K562 (cell line): ENCODE results near the gene CCDC185.

Experiments
- CTCF ChIP-seq, 3 experiments: IDR thresholded peaks in 2 of 3; conservative IDR thresholded peaks in 1 of 3; 2 replicates each; pipeline ENCODE4 v1.5.1; 2011 to 2012; ENCODE audit warnings: low read length in 3 of 3, mild to moderate bottlenecking in 3 of 3, control low read depth in 2 of 3, improper control_type of control experiment in 1 of 3, inconsistent platforms in 1 of 3, low read depth in 1 of 3, mixed read lengths in 1 of 3, moderate library complexity in 1 of 3; ENCODE audit not compliant: insufficient read depth in 2 of 3
- E2F1 ChIP-seq: sonication (generic); formaldehyde crosslinking; IDR thresholded peaks from 2 replicates; pipeline ENCODE4 v1.8.1; 2023; ENCODE audit warnings: mild to moderate bottlenecking, missing genetic modification reagents, moderate library complexity
- E2F4 ChIP-seq: sonication (generic); formaldehyde crosslinking; IDR thresholded peaks from 2 replicates; pipeline ENCODE4 v1.8.0; 2022; ENCODE audit warnings: mild to moderate bottlenecking, low read depth, missing genetic modification reagents
- EZH2 ChIP-seq: IDR thresholded peaks from 2 replicates; pipeline ENCODE4 v1.6.1; 2012; ENCODE audit warnings: low read depth, mild to moderate bottlenecking, inconsistent platforms, low read length, borderline replicate concordance
- KDM2B ChIP-seq: fragments of 250-450 bp; sonication (Bioruptor Pico); IDR thresholded peaks from 2 replicates; pipeline ENCODE4 v1.8.0; 2021; ENCODE audit warnings: mild to moderate bottlenecking, moderate library complexity
- LARP7 ChIP-seq: fragments of 450-650 bp; IDR thresholded peaks from 2 replicates; pipeline ENCODE4 v1.6.1; 2016
- NR2C2 ChIP-seq, 2 experiments: fragments of 200-800 bp in 1 of 2; sonication (Bioruptor generic) in 1 of 2; sonication (generic) in 1 of 2; formaldehyde crosslinking in 1 of 2; IDR thresholded peaks; 2 replicates each; pipeline versions ENCODE4 v1.6.1 to v1.8.0; 2016 to 2022; ENCODE audit warnings: mild to moderate bottlenecking in 1 of 2, missing compliant biosample characterization in 1 of 2, missing genetic modification characterization in 1 of 2, missing genetic modification reagents in 1 of 2
- PHF20 ChIP-seq: fragments of 450-650 bp; IDR thresholded peaks from 2 replicates; pipeline ENCODE4 v1.6.1; 2018; ENCODE audit not compliant: partially characterized antibody
- POLR2A ChIP-seq: fragments of 450-650 bp; conservative IDR thresholded peaks from 2 replicates; pipeline ENCODE4 v1.6.1; 2016
- SRF ChIP-seq, 2 experiments: fragments of 250-450, 450-650 bp in 1 of 2; sonication (Bioruptor Pico) in 1 of 2; sonication (generic) in 1 of 2; formaldehyde crosslinking; IDR thresholded peaks; 2 replicates each; pipeline versions ENCODE4 v1.5.0 to v1.5.1; 2020 to 2022; ENCODE audit warnings: mild to moderate bottlenecking in 1 of 2, missing genetic modification reagents in 1 of 2
- UBTF ChIP-seq, 2 experiments: IDR thresholded peaks; 2 replicates each; pipeline ENCODE4 v1.6.1; 2012; ENCODE audit warnings: improper control_type of control experiment in 2 of 2, low read depth in 2 of 2, low read length in 2 of 2, borderline replicate concordance in 1 of 2
- YY1 ChIP-seq, 3 experiments: IDR thresholded peaks; 2 replicates each; pipeline ENCODE4 v1.6.1; 2011; ENCODE audit warnings: low read length in 2 of 3, mild to moderate bottlenecking in 2 of 3, moderate library complexity in 2 of 3, borderline replicate concordance in 1 of 3, control low read depth in 1 of 3, low read depth in 1 of 3; ENCODE audit not compliant: insufficient read depth in 3 of 3, insufficient replicate concordance in 2 of 3, control insufficient read depth in 1 of 3, insufficient read length in 1 of 3; ENCODE audit errors: extremely low read depth in 1 of 3
- ZNF217 ChIP-seq: sonication (generic); formaldehyde crosslinking; IDR thresholded peaks from 2 replicates; pipeline ENCODE4 v1.8.0; 2022; ENCODE audit warnings: mild to moderate bottlenecking, missing genetic modification reagents

- TF ChIP-seq E2F4 = no peak
- no peak for TF ChIP-seq YY1 (IDR thresholded peaks at IDR 0.05; ENCODE audit: borderline replicate concordance in 1 of 3, control insufficient read depth in 1 of 3, extremely low read depth in 1 of 3, insufficient read depth in 3 of 3, insufficient read length in 1 of 3, insufficient replicate concordance in 2 of 3, low read depth in 1 of 3, low read length in 2 of 3)
- TF ChIP-seq E2F1 (CRISPR knock-in tag) = no peak
- TF ChIP-seq SRF (CRISPR knock-in tag; IDR thresholded peaks at IDR 0.05) = no peak
- no peak for TF ChIP-seq PHF20
- TF ChIP-seq NR2C2 (CRISPR knock-in tag; IDR thresholded peaks at IDR 0.05) = no peak
- TF ChIP-seq NR2C2 (tag; IDR thresholded peaks at IDR 0.05) = no peak
- no peak for TF ChIP-seq ZNF217 (CRISPR knock-in tag)
- TF ChIP-seq KDM2B (CRISPR knock-in tag) = no peak
- TF ChIP-seq EZH2 = no peak
- no peak for TF ChIP-seq POLR2A
- no peak for TF ChIP-seq CTCF (IDR thresholded peaks at IDR 0.05 in 2 of 3, conservative IDR thresholded peaks at IDR 0.05 in 1 of 3; ENCODE audit: insufficient read depth in 2 of 3, low read depth in 1 of 3, low read length in 3 of 3)
- no peak for TF ChIP-seq LARP7
- no peak for TF ChIP-seq UBTF (IDR thresholded peaks at IDR 0.05; ENCODE audit: borderline replicate concordance in 1 of 2, low read depth in 2 of 2, low read length in 2 of 2)
Measured at GRCh38 chr1:223393275-223394214, at the start of gene CCDC185.
